H1 (cell line): Measurements from ENCODE around the gene USP24.

Experiments used
- ASH2L ChIP-seq: fragments of 200-600, 300-600 bp; sonication (generic); IDR thresholded peaks from one replicate; pipeline ENCODE4 v1.7.1; 2017; ENCODE audit warnings: low read length
- CHD1 ChIP-seq: IDR thresholded peaks from 2 replicates; pipeline ENCODE4 v1.6.1; 2012; ENCODE audit warnings: low read depth, low read length, improper control_type of control experiment
- CTCF ChIP-seq, 3 experiments: IDR thresholded peaks; 1 replicate in 2 of 3; 2 replicates in 1 of 3; pipeline versions ENCODE4 v1.5.1 to v1.6.1; 2011; ENCODE audit warnings: low read length in 3 of 3, mild to moderate bottlenecking in 3 of 3, inconsistent platforms in 2 of 3, low read depth in 1 of 3, moderate library complexity in 1 of 3; ENCODE audit not compliant: insufficient read depth in 1 of 3; ENCODE audit errors: control extremely low read depth in 1 of 3
- EZH2 ChIP-seq: fragments of 200-600 bp; sonication (generic); IDR thresholded peaks from 2 replicates; pipeline ENCODE4 v1.7.1; 2012; ENCODE audit warnings: low read depth, mild to moderate bottlenecking, moderate library complexity, low read length, inconsistent platforms; ENCODE audit not compliant: severe bottlenecking
- MAFK ChIP-seq: IDR thresholded peaks from 2 replicates; pipeline ENCODE4 v1.6.1; 2012; ENCODE audit warnings: low read depth, mild to moderate bottlenecking, improper control_type of control experiment, low read length
- POLR2A ChIP-seq, 2 experiments: IDR thresholded peaks; 1 replicate in 1 of 2; 2 replicates in 1 of 2; pipeline ENCODE4 v1.6.1; 2011; ENCODE audit warnings: low read depth in 2 of 2, low read length in 2 of 2, mild to moderate bottlenecking in 2 of 2; ENCODE audit errors: control extremely low read depth in 1 of 2
- SP1 ChIP-seq: IDR thresholded peaks from 2 replicates; pipeline ENCODE4 v1.6.1; 2011; ENCODE audit warnings: low read depth, low read length
- TBP ChIP-seq: IDR thresholded peaks from 2 replicates; pipeline ENCODE4 v1.6.1; 2011; ENCODE audit warnings: low read depth, low read length, improper control_type of control experiment
- TEAD4 ChIP-seq: IDR thresholded peaks from 2 replicates; pipeline ENCODE4 v1.6.1; 2012; ENCODE audit warnings: low read depth, low read length, inconsistent platforms, mixed read lengths

DNA sequence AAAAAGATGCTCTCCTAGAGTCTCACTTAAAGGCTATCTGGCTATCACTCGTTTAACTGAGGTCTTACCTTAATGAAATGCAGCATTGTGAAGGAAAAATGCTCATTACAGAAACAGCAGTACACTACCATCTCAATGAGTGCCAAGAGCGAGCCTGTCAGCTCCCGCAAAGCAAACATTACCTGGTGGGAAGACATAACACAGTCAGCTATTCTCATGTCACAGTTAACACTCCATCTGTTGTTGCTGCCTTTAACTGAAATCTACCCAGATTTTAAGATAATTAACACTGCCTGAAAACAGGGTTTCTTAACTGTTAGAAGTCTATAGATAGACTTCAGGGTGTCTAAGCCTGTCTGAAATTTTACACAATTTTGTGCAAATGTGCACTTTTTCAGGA is 136.7 kb downstream of the USP24 start:
- no peak for TF ChIP-seq CHD1
- TF ChIP-seq CTCF (IDR thresholded peaks at IDR 0.05; ENCODE audit: control extremely low read depth in 1 of 3, insufficient read depth in 1 of 3, low read depth in 1 of 3, low read length in 3 of 3), result no peak
- TF ChIP-seq TBP, result no peak
- TF ChIP-seq MAFK, result no peak
- TF ChIP-seq TEAD4, result no peak
- TF ChIP-seq SP1, result no peak
- TF ChIP-seq POLR2A (IDR thresholded peaks at IDR 0.05; ENCODE audit: control extremely low read depth in 1 of 2, low read depth in 2 of 2, low read length in 2 of 2), result no peak
- TF ChIP-seq ASH2L, result no peak
- TF ChIP-seq EZH2, result no peak
